Left ventricle myocardium inferior (tissue), 1 donor: ENCODE results near the gene ADCY2. TPM values are rescaled to one million over a fixed set of nuclear protein-coding genes. Genes with fewer than 3 reads are reported as not detected.
A peak's percentile ranks its signal among the peaks of the same experiment; 100 is the strongest.

ENCODE experiments used
- DNase-seq: peaks from one replicate; pipeline ENCODE4 v3.0.0-alpha.2; 2020
- H3K27ac ChIP-seq: fragments of 200-600 bp; replicated peaks from 2 replicates; pipeline ENCODE4 v1.8.0; 2021
- H3K27me3 ChIP-seq: fragments of 200-600 bp; 2 replicates; pipeline ENCODE4 v1.8.0; 2021; ENCODE audit warnings: low read depth
- H3K36me3 ChIP-seq: fragments of 200-600 bp; 2 replicates; pipeline ENCODE4 v1.8.0; 2021
- H3K4me1 ChIP-seq: fragments of 200-600 bp; 2 replicates; pipeline ENCODE4 v1.8.0; 2021
- H3K4me3 ChIP-seq: fragments of 200-600 bp; 2 replicates; pipeline ENCODE4 v1.8.0; 2021; ENCODE audit warnings: mild to moderate bottlenecking, moderate library complexity
- H3K9me3 ChIP-seq: fragments of 200-600 bp; replicated peaks from 2 replicates; pipeline ENCODE4 v1.8.0; 2021
- intact Hi-C: fragments of 100-400 bp; cut with micrococcal nuclease; formaldehyde crosslinking; loops from one replicate; pipeline ENCODE4 v1.11.0; 2022
- total RNA-seq: library from RNA; stranded (reverse); fragmentation: NEBNext Ultra II Directional; extraction: Animal tissue kit (Norgen Biotek cat#: 25700); gene quantifications from one replicate; pipeline ENCODE4 v1.2.1, GENCODE V29; 2021
- TF ChIP-seq, protein P1 (sequence below): fragments of 200-600 bp; IDR thresholded peaks from 2 replicates; pipeline ENCODE4 v1.8.0; 2021; ENCODE audit warnings: antibody characterized with exemption, mild to moderate bottlenecking, borderline replicate concordance
- donor health status: DM: no; HTN: yes; CAD: no; lungs with severe emphysema.

The ADCY2 gene
- total RNA-seq, 1 donor from 2014 or later, result 0.30 TPM

GRCh38 chr5:7728076-7728475 lies 332.1 kb downstream of the ADCY2 start:
- TF ChIP-seq, protein P1, sequence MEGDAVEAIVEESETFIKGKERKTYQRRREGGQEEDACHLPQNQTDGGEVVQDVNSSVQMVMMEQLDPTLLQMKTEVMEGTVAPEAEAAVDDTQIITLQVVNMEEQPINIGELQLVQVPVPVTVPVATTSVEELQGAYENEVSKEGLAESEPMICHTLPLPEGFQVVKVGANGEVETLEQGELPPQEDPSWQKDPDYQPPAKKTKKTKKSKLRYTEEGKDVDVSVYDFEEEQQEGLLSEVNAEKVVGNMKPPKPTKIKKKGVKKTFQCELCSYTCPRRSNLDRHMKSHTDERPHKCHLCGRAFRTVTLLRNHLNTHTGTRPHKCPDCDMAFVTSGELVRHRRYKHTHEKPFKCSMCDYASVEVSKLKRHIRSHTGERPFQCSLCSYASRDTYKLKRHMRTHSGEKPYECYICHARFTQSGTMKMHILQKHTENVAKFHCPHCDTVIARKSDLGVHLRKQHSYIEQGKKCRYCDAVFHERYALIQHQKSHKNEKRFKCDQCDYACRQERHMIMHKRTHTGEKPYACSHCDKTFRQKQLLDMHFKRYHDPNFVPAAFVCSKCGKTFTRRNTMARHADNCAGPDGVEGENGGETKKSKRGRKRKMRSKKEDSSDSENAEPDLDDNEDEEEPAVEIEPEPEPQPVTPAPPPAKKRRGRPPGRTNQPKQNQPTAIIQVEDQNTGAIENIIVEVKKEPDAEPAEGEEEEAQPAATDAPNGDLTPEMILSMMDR, result no peak
- intact Hi-C loops, result no loop called here

GRCh38 chr5:7741415-7742065 lies 345.6 kb downstream of the ADCY2 start:
- DNase-seq, result no peak
- no peak overlapping the region for H3K27ac ChIP-seq
- H3K4me1 ChIP-seq, result no peaks in the 10 kb centered on the region
- no peaks in the 10 kb centered on the region for H3K36me3 ChIP-seq
- intact Hi-C loops, result no loop called here
- no peaks in the 10 kb centered on the region for H3K9me3 ChIP-seq
- H3K4me3 ChIP-seq, result no peak overlapping the region
- peaks cover 3% of the 10 kb centered on the region for H3K27me3 ChIP-seq
- TF ChIP-seq, protein P1, result no peak

More at GRCh38 chr5:7728076-7728475, 332.1 kb downstream of the ADCY2 start:
- Histone ChIP-seq H3K9me3 (no peaks in the 10 kb centered on the region), H3K36me3 (no peaks in the 10 kb centered on the region), H3K27me3 (no peaks in the 10 kb centered on the region), H3K4me3 (no peak overlapping the region), H3K27ac (no peak overlapping the region), H3K4me1 (no peaks in the 10 kb centered on the region)
- no peak for DNase-seq

DNA sequence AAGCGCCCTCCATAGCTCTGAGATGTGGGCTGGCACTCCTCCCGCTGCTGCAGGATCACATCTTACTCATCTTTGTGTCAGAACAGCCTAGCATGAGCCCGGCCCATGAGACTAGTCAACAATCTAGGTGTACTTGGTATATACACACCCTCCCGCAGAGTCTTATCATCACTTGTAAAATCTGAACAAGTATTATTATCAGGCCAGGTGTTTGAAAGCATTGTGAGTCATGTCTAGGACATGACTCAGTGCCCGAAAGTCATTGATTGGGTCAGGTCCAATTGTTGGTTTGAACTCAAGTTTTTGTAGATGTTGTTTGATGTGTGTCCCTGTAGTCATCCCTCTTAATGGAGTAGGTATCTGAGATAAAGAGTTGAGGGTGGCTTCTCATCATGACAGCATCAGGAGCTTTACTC lies 346.3 kb downstream of the ADCY2 start:
- Histone ChIP-seq H3K9me3 (no peaks in the 10 kb centered on the region), H3K36me3 (no peaks in the 10 kb centered on the region), H3K27ac (no peak overlapping the region), H3K4me3 (no peak overlapping the region), H3K27me3 (peaks cover 3% of the 10 kb centered on the region), H3K4me1 (no peaks in the 10 kb centered on the region)
- TF ChIP-seq, protein P1, result no peak
- DNase-seq, result no peak
- intact Hi-C loops, result no loop called here

GRCh38 chr5:7745882-7746610 lies 350.1 kb downstream of the ADCY2 start:
- H3K4me1 ChIP-seq, result no peaks in the 10 kb centered on the region
- no peak overlapping the region for H3K27ac ChIP-seq
- intact Hi-C loops, result no loop called here
- H3K36me3 ChIP-seq, result no peaks in the 10 kb centered on the region
- TF ChIP-seq, protein P1, result peak; percentile 87
- no peak overlapping the region for H3K4me3 ChIP-seq
- no peaks in the 10 kb centered on the region for H3K9me3 ChIP-seq
- peak; percentile 34 for DNase-seq
- peaks cover 15% of the 10 kb centered on the region for H3K27me3 ChIP-seq

- no peaks in the 10 kb centered on the region for H3K9me3 ChIP-seq
- no peak overlapping the region for H3K4me3 ChIP-seq
- H3K27me3 ChIP-seq, result peaks cover 25% of the 10 kb centered on the region
- intact Hi-C loops, result no loop called here
- H3K4me1 ChIP-seq, result no peaks in the 10 kb centered on the region
- TF ChIP-seq, protein P1, result no peak
- no peak overlapping the region for H3K27ac ChIP-seq
- no peak for DNase-seq
- no peaks in the 10 kb centered on the region for H3K36me3 ChIP-seq
Observed at GRCh38 chr5:7747728-7748127, 351.8 kb downstream of the ADCY2 start.
